ENCODE results near the gene PARM1. TPM values are rescaled to one million over a fixed set of nuclear protein-coding genes. Genes with fewer than 3 reads are reported as not detected.

Gene PARM1
- total RNA-seq, 1 donor from 2014 or later: not detected

- Histone ChIP-seq H3K27me3 (ENCODE audit: control insufficient read depth, insufficient read depth, low read length) (peaks cover 14% of the 10 kb centered on the region), H3K36me3 (ENCODE audit: control insufficient read depth, insufficient read depth, low read length) (no peaks in the 10 kb centered on the region), H3K4me3 (ENCODE audit: low read depth, low read length) (peak overlapping the region; percentile 29)
- DNase-seq (ENCODE audit: low read depth) (no peak), FAIRE-seq (no peak)
- TF ChIP-seq, protein P1, sequence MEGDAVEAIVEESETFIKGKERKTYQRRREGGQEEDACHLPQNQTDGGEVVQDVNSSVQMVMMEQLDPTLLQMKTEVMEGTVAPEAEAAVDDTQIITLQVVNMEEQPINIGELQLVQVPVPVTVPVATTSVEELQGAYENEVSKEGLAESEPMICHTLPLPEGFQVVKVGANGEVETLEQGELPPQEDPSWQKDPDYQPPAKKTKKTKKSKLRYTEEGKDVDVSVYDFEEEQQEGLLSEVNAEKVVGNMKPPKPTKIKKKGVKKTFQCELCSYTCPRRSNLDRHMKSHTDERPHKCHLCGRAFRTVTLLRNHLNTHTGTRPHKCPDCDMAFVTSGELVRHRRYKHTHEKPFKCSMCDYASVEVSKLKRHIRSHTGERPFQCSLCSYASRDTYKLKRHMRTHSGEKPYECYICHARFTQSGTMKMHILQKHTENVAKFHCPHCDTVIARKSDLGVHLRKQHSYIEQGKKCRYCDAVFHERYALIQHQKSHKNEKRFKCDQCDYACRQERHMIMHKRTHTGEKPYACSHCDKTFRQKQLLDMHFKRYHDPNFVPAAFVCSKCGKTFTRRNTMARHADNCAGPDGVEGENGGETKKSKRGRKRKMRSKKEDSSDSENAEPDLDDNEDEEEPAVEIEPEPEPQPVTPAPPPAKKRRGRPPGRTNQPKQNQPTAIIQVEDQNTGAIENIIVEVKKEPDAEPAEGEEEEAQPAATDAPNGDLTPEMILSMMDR (IDR thresholded peaks at IDR 0.05; ENCODE audit: insufficient read depth, low read length, severe bottlenecking): no peak
Measured at GRCh38 chr4:74933562-74934015, 673 bp downstream of the PARM1 start.

DNA sequence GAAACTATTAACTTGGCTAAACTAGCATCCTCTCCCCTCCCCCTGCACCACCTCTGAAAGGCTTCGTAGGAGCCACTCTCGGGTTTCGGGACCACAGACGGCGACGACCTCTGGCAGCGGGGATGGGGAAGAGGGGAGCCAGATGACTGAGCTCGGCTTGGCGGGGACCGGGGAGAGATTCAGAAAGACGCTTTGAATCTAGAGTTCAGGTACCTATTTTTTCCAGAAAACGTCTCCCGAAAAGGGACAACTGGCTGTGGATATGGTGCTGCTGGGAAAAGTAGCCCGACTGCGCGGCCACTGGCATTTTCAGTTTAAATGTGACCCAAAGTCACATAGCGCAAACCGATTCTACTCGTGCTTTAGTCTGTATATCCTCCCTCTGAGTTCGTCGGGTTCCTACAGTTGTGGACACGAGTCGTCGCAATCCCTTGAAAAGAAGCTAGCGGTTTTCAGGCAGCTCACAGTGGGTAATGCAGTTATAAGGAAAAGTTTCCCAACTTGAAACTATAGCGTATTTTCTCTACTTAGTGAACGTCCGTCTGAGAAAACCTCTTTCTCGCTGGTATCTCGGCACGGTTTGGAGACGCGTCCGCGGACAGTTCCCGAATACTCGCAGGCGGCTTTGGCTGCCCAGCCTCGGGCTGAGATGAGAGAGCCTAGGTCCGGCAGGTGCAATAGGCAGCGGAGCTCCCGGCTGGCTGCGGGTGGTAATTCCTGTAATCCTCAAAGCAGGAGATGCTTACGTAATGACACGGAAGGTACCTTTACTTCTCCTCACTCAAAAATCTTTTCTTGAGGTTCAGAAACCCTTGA is 1.3 kb downstream of the PARM1 start:
- FAIRE-seq (no peak), DNase-seq (ENCODE audit: low read depth) (peak; percentile 37)
- TF ChIP-seq, protein P1 (IDR thresholded peaks at IDR 0.05; ENCODE audit: insufficient read depth, low read length, severe bottlenecking): no peak
- Histone ChIP-seq H3K27me3 (ENCODE audit: control insufficient read depth, insufficient read depth, low read length) (peaks cover 14% of the 10 kb centered on the region), H3K36me3 (ENCODE audit: control insufficient read depth, insufficient read depth, low read length) (no peaks in the 10 kb centered on the region), H3K4me3 (ENCODE audit: low read depth, low read length) (no peak overlapping the region)

GRCh38 chr4:74934888-74935287 is 2.0 kb downstream of the PARM1 start:
- H3K36me3 ChIP-seq (ENCODE audit: control insufficient read depth, insufficient read depth, low read length): no peaks in the 10 kb centered on the region
- H3K4me3 ChIP-seq (ENCODE audit: low read depth, low read length): no peak overlapping the region
- FAIRE-seq: no peak
- TF ChIP-seq, protein P1 (IDR thresholded peaks at IDR 0.05; ENCODE audit: insufficient read depth, low read length, severe bottlenecking): no peak
- peaks cover 14% of the 10 kb centered on the region for H3K27me3 ChIP-seq (ENCODE audit: control insufficient read depth, insufficient read depth, low read length)
- DNase-seq (ENCODE audit: low read depth): no peak

DNA sequence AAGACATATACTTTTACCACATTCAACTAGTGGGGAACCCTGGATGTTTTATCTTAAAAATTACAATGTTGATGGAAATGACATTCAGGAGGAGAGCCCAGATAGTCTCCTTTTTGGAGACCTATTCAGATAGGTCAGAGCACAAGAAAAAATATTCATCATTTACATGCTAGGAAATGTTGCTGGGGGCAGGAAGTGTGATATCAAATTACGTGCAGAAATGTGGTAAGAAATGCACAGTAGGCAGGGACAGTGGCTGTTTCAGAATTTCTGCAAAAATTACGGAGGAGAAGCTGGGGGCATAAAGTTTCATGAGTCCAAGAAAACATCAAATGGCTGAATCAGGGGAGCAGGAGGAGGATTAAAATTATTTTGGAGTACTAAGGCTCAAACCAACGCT is 8.2 kb downstream of the PARM1 start:
- Histone ChIP-seq H3K27me3 (ENCODE audit: control insufficient read depth, insufficient read depth, low read length) (peaks cover under 1% of the 10 kb centered on the region), H3K36me3 (ENCODE audit: control insufficient read depth, insufficient read depth, low read length) (no peaks in the 10 kb centered on the region), H3K4me3 (ENCODE audit: low read depth, low read length) (no peak overlapping the region)
- TF ChIP-seq, protein P1 (IDR thresholded peaks at IDR 0.05; ENCODE audit: insufficient read depth, low read length, severe bottlenecking): no peak
- FAIRE-seq (no peak), DNase-seq (ENCODE audit: low read depth) (no peak)

- FAIRE-seq (no peak), DNase-seq (ENCODE audit: low read depth) (peak; percentile 80)
- H3K36me3 ChIP-seq (ENCODE audit: control insufficient read depth, insufficient read depth, low read length): no peaks in the 10 kb centered on the region
- H3K27me3 ChIP-seq (ENCODE audit: control insufficient read depth, insufficient read depth, low read length): no peaks in the 10 kb centered on the region
- TF ChIP-seq, protein P1 (IDR thresholded peaks at IDR 0.05; ENCODE audit: insufficient read depth, low read length, severe bottlenecking): no peak
- no peak overlapping the region for H3K4me3 ChIP-seq (ENCODE audit: low read depth, low read length)
Measured at GRCh38 chr4:74942251-74942917, 9.5 kb downstream of the PARM1 start.
